Activated CD4-positive, alpha-beta T cell treated with anti-CD3 and anti-CD28 coated beads, Interleukin-2, amount 50 U/mL, for 16 hours (primary cell): Measurements from ENCODE around the gene GFRA3.

Experiments
- DNase-seq: peaks from one replicate; pipeline ENCODE4 v3.0.0-alpha.2; 2020

GFRA3 gene

GRCh38 chr5:138246334-138246733 is 28.1 kb downstream of the GFRA3 start:
- DNase-seq = no peak

- DNase-seq = no peak
Measured at GRCh38 chr5:138245717-138246116, 28.7 kb downstream of the GFRA3 start.

- no peak for DNase-seq
Measured at GRCh38 chr5:138243794-138244193, 30.6 kb downstream of the GFRA3 start.

GRCh38 chr5:138241688-138242571 is 32.5 kb downstream of the GFRA3 start:
- no peak for DNase-seq

- DNase-seq = peak; percentile 12
Measured at GRCh38 chr5:138240650-138241385, 33.6 kb downstream of the GFRA3 start.

GRCh38 chr5:138238034-138238433 is 36.4 kb downstream of the GFRA3 start:
- no peak for DNase-seq

GRCh38 chr5:138234651-138235050 is 39.8 kb downstream of the GFRA3 start:
- no peak for DNase-seq

GRCh38 chr5:138233280-138233679 is 41.1 kb downstream of the GFRA3 start:
- DNase-seq = no peak

- no peak for DNase-seq
Measured at GRCh38 chr5:138230981-138231589, 43.3 kb downstream of the GFRA3 start.

GRCh38 chr5:138230261-138230660 is 44.2 kb downstream of the GFRA3 start:
- DNase-seq = no peak

GRCh38 chr5:138229387-138229786 is 45.0 kb downstream of the GFRA3 start:
- DNase-seq = no peak

GRCh38 chr5:138226910-138227309 is 47.5 kb downstream of the GFRA3 start:
- DNase-seq = no peak

- no peak for DNase-seq
Measured at GRCh38 chr5:138224712-138225111, 49.7 kb downstream of the GFRA3 start.

- no peak for DNase-seq
Measured at GRCh38 chr5:138223532-138223931, 50.9 kb downstream of the GFRA3 start.

GRCh38 chr5:138216799-138217198 is 57.6 kb downstream of the GFRA3 start:
- DNase-seq = no peak

GRCh38 chr5:138213161-138214029 is 61.0 kb downstream of the GFRA3 start, which contains the start of gene CDC23:
Gene CDC23 (minus strand): TSS chr5:138213323. CDS start chr5:138213312, 11 bp downstream.
- DNase-seq = peak; percentile 98

GRCh38 chr5:138212828-138213160 is 61.6 kb downstream of the GFRA3 start:
- DNase-seq = no peak

GRCh38 chr5:138210985-138211384 is 63.4 kb downstream of the GFRA3 start:
- DNase-seq = no peak
